Activated T-helper 1 cell treated with anti-CD3 and anti-CD28 coated beads, Interleukin-2, amount 50 U/mL, for 16 hours (primary cell): ENCODE data around the gene PRG3.
"Not testable (repeated sequence)": the region's sequence is repeated elsewhere in the genome, so short reads cannot be mapped to it uniquely, and the experiment has no call there.

Source experiments
- DNase-seq, 2 donors: peaks; one replicate each; pipeline ENCODE4 v3.0.0-alpha.2; 2020; ENCODE audit warnings: low read depth in 1 of 2, low spot score in 1 of 2

PRG3 gene

GRCh38 chr11:57409321-57410100 is 28.6 kb upstream of the PRG3 start:
- no peak for DNase-seq

DNA sequence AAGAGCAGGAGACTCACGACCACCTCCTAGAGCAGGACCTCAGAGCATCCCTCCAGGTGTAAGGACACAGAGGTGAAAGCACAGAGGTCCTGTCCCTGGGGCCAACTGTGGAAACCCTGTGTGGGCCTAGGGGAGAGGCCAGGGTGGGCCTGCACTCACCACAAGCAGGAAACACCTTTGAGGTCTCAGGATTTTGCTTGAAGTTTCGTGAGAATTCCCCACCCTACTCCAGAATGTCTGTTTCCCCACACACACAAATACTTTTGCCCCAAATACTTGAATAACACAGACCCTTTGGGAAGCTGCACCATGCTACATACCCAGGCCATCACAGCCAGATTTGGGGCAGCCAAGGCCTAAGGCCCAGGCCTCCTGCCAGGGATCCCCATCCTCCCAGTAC is 27.8 kb upstream of the PRG3 start:
- no peak for DNase-seq

DNA sequence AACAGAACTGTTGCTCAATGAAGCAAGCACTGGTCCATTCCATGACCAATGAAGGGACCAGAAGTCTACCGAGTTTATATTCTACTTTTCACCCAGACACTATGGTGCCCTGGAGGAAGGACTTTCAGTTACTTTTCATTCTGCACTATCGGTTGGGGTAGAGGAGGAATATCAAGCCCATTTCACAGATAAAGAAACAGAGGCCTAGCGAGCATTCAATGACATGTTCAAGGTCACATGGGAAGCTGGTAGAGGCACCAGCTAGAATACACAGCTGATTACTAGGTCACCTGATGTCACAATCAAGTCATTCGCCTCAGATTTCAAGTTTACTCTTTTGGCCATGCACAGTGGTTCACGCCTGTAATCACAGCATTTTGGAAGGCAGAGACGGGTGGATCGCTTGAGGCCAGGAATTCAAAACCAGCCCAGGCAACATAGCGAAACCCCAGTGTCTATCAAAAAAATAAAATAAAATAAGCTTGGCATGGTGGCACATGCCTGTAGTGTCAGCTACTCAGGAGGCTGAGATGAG is 27.1 kb upstream of the PRG3 start:
- no peak for DNase-seq

- no peak for DNase-seq
Observed at GRCh38 chr11:57407010-57407920, 26.3 kb upstream of the PRG3 start.

DNA sequence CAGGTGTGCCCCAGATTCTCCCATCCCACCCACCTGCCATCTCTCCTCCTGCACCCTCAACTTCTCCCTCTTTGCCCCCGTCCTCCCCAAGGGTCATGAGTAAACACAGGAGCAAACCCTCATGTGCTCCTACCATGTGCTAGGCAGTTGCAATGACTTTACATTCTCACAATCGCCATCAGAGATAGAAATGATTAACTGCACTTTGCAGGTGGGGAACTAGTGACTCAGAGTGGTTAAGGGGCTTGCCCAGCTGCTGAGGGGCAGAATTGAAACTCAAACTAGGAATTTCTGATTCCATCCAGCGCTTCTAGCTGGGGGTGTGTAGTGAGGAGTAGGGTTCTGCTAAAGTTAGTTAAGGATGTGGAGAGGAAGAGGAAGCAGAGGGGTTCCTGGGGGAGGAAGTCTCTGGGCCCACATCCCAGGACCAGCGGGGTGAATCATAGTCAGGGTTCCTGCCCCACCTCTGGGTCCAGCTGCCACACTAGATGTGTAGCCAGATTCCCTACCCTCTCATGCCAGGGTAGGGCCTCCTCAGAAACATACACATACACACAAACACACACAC is 25.5 kb upstream of the PRG3 start:
- DNase-seq: no peak

DNA sequence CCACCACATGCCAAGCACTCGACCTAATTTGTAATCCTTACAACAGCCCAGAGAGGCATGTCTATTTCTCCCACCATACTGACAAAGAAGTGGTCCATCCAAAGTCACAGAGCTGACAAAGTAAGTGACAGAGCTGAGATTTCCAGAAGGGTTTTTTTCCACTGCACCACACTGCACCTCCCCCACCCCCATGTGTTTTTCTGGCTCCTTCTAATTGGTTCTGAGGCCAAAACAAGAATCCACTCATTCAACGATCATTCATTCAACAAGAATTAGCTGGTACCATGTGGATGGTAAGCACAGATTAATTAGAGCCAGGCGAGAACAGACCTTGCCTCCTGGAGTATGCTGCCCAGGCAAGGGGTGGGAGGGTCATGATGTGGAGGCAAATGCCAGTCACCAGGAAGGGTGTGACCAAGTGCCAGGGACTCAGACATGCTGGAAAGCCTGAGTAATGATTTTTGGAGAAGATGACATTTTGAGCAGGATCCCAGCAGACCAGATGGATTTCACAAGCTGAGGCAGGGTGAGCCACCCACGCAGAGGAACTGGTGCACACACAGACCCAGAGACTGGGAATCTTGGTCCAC is 24.4 kb upstream of the PRG3 start:
- DNase-seq: no peak

- DNase-seq: no peak
Observed at GRCh38 chr11:57403802-57404147, 22.8 kb upstream of the PRG3 start.

- DNase-seq: not testable (repeated sequence)
Observed at GRCh38 chr11:57403003-57403801, 22.3 kb upstream of the PRG3 start.

GRCh38 chr11:57402188-57403002 is 21.4 kb upstream of the PRG3 start:
- no peak for DNase-seq

- DNase-seq: no peak
Observed at GRCh38 chr11:57399972-57400578, 19.1 kb upstream of the PRG3 start.

DNA sequence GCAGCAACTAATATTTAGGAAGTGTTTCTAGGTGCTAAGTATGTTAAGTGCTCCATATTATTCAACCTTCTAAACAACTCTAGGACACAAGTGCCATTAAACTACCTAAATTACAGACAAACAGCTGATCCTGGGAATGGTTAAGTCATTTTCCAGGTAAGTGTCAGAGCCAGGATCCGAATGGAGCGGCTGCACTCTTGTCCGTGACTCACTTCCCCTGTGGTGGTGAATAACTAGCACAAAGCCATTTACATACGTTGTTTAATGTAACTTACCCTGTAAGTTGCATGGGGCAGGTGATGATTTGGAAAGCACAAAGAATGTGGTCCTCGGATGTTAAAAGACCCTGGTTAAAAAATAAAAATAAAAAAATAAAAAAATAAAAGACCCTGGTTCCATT is 18.3 kb upstream of the PRG3 start:
- no peak for DNase-seq

- DNase-seq: no peak
Observed at GRCh38 chr11:57397394-57397990, 16.5 kb upstream of the PRG3 start.

DNA sequence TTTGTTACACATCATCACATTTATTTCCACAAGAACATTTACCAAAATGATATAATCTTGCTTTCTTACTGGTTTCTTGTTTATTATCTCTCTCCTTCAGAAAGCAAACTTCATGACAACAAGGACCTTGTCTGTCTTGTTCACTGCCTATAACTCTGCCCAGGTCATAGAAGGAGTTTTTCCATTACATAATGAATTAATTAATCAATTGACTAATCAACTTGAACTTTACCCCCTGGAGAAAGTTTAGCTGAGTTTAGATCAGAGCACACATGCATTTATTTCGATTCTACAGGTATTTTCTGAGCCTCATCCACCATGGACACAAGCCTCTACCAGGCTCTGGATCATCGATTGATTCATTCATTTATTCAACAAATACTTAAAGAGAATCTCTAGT is 15.8 kb upstream of the PRG3 start:
- DNase-seq: no peak

- DNase-seq: no peak
Observed at GRCh38 chr11:57395905-57396623, 15.1 kb upstream of the PRG3 start.

DNA sequence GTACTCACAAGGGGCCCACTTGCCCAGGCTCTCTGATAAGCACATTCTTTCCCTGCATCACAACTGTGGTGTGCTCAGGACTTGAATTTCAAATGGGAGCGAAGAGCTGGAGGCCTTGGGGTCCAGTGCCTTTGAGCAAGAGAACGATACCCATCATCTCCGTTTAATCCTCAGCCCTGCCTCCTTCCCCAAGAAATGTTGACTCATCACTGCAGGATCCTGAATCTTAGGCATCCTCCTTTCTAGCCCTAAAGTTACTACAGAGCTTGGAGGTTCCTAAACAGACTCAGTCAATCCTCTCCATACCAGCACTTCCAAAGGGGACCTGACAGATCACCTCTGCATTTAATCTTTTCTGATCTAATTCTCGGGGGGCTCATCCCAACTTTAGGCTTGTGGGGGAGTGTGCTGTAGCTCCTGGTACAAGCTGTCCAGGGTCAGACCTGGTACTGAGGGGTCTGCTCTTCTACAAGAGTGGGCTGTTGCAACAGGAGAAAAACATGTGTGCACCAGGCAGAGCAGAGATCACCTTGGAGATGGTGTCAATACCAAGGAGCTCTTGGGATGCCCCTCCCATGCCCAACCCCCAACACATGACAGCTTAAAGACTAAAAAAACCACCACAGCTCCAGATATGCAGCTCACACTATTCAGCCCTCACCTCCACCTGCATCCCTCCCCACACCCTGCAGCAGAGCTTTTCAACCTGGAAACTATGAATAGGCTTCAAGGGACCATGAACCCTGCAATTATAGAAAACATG is 13.4 kb upstream of the PRG3 start:
- DNase-seq: no peak

- DNase-seq: no peak
Observed at GRCh38 chr11:57392763-57393105, 11.8 kb upstream of the PRG3 start.

GRCh38 chr11:57392066-57392762 is 11.3 kb upstream of the PRG3 start:
- DNase-seq: no peak
